AG09319 (cell line): ENCODE results near the gene HSPB2.

ENCODE experiments used
- DNase-seq: peaks from one replicate; pipeline ENCODE4 v3.0.0-alpha.2; 2010; ENCODE audit warnings: low read depth; ENCODE audit errors: extremely low read depth
- TF ChIP-seq, protein P1 (sequence below): IDR thresholded peaks from 2 replicates; pipeline ENCODE4 v1.5.1; 2011; ENCODE audit warnings: low read depth, mild to moderate bottlenecking, inconsistent platforms, low read length, moderate library complexity

The HSPB2 gene

DNA sequence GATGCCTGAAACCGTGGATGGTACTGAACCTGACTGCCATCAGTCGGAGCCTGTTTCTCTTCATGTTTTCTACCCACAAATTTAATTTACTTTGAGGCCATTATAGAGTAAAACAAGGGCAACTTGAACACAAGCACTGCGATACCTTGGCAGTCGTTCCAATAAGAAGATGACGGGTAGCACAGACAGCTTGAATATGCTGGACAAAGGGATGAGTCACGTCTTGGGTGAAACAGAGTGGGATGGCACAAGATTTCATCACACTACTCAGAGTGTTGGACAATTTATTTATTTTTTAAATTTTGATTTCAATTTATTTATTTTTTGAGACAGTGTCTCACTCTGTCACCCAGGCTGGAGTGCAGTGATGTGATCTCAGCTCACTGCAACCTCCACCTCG, 30.3 kb downstream of the HSPB2 start:
- TF ChIP-seq, protein P1, sequence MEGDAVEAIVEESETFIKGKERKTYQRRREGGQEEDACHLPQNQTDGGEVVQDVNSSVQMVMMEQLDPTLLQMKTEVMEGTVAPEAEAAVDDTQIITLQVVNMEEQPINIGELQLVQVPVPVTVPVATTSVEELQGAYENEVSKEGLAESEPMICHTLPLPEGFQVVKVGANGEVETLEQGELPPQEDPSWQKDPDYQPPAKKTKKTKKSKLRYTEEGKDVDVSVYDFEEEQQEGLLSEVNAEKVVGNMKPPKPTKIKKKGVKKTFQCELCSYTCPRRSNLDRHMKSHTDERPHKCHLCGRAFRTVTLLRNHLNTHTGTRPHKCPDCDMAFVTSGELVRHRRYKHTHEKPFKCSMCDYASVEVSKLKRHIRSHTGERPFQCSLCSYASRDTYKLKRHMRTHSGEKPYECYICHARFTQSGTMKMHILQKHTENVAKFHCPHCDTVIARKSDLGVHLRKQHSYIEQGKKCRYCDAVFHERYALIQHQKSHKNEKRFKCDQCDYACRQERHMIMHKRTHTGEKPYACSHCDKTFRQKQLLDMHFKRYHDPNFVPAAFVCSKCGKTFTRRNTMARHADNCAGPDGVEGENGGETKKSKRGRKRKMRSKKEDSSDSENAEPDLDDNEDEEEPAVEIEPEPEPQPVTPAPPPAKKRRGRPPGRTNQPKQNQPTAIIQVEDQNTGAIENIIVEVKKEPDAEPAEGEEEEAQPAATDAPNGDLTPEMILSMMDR: no peak
- no peak for DNase-seq

DNA sequence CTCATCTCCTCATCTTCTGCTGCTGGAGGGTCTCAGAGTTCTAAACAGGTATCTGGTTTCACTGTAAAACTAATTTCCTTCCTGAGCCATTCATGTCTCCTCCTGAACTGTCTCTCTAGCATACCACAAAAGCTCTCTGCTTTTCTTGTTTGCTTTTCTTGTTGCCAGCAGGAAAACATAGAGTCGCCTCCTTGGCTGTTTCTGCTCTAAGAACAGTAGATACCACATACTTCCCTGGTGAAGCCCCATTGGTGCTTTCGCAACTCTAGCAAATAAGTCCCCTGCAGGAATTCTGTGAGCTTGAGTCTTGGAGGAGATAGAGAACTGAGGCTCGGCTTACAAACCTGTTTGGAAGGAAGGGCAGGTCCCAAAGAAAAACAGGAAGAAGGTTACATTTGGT, 31.6 kb downstream of the HSPB2 start:
- TF ChIP-seq, protein P1: no peak
- peak; percentile 34 for DNase-seq

DNA sequence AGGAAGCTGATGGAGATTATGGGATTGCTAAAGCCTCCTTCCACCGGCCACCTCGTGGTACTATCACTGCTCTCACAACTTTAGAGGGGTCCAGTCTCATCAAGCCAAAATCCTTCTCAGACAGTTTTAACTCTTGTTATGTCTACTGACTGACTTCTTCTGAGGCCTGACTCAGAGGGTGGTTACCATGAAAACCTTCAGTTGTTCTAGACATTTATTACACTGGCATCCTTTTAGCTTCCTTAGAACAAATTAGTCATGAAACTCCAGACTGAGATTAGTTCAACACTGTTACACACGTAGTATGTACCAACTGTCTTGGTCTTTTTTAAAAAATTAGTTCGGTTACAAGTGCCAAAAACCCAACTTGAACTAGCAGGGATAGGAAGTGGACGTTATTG, 32.1 kb downstream of the HSPB2 start:
- TF ChIP-seq, protein P1: no peak
- DNase-seq: no peak

DNA sequence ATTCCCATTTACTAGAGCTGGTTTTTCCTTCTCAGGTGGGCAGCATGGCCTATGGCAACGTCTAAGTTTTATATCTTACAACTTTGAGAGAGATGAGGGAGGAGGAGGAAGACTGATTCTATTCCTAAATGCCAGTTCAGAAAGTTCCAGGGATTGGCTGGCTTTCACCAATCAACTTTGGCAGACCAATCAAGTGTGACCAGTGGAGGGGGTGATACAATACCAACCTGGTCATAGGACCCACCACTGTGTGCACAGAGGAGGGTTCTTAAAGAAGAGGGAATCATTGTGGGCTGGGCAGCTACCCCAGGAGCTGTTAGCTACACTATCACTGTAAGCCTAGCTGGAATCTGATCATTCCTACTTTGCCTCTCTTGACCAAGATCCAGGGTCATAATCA, 32.7 kb downstream of the HSPB2 start:
- TF ChIP-seq, protein P1: no peak

DNA sequence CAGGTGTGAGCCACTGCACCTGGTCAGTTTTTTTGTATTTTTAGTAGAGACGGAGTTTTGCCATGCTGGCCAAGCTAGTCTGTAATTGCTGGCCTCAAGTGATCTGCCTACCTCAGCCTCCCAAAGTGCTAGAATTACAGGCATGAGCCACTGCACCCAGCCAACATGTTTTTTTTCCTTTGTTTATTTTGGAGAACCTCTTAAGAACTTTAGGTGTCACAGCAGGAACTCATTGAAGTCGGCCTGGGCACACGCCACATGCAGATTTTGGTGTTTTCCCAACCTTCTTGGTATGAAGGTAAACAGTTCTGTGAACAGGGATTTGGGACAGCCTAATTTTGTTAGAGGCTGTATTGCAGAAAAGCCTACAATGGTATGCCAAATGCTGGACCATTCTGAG, 34.0 kb downstream of the HSPB2 start:
- TF ChIP-seq, protein P1: no peak
- no peak for DNase-seq

More for the DNA sequence above, 32.7 kb downstream of the HSPB2 start:
- DNase-seq: no peak

DNA sequence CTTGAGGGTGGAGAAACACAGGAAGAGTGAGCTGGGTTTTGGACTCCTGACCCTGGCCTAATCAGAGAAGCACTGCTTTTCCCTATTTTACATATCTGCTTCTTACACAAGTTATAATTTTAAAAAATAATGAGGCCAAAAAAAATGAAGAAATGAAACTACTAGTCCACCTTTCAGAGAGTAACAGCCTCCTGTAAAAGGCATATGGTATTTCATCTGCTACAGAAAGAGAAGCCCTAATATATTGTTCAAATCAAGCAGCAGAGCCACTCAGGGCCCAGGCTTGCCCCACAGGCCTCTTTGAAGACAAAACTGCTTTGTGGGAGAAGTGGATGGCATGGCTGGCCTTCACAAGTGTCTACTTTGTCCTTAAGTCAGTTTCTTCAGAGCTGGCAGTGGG, 34.6 kb downstream of the HSPB2 start:
- no peak for DNase-seq
- TF ChIP-seq, protein P1: no peak

DNA sequence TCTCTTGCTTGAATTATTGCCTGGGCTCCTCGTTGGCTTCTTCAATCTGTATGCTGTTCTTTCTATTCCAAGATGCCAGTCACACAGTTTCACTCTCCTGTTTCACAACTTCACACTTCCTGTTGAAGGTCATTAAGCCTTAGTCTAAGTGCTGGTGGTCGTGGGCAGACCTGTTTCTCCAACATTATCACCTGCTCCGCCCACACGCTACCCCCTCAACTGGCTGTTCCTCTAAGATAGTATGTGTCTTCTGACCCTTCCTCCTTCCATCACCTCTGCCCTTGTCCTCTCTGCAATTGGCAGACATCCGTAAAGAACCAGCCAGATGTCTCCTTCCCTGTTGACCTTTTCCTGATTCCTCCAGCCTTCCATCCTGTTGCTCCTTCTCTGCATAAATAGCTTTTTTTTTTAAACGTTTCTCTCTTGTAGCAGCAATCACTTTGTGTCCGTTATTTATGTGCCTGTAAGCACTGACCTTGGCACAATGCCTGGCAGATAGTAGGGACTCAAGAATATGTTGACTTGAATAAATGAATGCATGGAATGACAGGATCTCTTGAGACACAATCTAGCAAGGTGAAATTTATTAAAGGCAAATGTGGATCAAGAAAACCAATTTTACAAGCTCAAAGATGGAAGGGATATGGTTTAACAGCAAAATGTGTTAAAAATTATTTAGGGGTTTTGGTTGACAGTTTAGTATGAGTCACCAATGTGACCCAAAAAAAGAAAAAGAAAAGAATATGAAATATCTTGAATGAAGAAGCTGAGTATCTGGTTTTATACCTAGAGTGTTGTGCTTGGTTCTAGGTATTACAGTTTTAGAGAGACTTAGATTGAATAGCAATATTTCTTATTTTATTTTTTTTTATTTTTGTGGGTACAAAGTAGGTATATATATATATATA, 37.2 kb downstream of the HSPB2 start:
- TF ChIP-seq, protein P1: no peak
- no peak for DNase-seq
